ENCODE data around the gene MAGEC2.

Gene MAGEC2, protein sequence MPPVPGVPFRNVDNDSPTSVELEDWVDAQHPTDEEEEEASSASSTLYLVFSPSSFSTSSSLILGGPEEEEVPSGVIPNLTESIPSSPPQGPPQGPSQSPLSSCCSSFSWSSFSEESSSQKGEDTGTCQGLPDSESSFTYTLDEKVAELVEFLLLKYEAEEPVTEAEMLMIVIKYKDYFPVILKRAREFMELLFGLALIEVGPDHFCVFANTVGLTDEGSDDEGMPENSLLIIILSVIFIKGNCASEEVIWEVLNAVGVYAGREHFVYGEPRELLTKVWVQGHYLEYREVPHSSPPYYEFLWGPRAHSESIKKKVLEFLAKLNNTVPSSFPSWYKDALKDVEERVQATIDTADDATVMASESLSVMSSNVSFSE

DNA sequence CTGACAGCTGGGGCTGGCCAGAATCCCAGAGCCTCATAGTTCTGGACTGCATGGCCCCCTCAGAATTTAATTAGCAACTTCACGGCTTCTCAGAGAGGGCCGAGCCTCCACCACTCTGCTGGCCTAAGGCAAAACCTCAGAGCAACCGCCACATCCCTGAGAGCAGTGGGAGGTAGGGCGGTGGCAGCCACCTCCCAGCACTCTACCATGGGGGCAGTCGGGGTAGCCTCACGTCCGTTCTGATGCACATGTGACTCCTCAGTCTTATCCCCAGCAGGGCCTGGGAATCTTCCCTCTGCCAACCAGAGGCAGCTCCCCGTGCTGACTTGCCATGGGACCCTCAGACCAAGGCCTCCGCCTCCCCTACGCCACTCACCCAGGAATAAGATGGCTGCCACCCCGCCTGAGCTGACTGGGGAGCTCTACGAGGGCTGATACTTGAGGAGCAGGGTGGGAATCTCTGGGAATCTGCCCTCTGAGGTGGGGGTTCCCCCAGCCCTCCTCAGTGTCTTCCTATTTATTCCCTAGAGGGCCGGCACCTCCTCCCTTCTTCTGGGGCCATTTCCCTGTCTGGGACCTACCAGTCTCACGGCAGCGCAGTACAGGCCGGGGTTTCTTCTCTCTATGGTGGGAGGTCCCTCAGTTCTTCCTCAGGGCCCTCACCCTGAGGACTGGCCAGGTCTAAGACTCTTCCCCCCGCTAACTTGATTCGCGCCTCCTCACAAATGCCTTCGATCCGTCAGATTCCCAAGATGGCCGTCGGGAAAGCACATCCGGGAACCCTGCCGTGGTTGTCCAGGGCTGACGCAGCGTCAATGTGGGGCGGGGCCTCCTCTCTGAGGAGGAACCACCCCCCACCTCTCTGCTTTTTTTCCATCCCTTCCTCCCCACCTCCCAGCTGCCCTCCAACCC is at the start of gene MAGEC2:
MAGEC2 (minus strand) TSS at position 769 of the 912 bp plus-strand sequence. CDS start 1,303 bp downstream, outside the sequence.
- in situ Hi-C loops (cut with HindIII; ENCODE audit: low sequenced_read_pairs): no loop called here

DNA sequence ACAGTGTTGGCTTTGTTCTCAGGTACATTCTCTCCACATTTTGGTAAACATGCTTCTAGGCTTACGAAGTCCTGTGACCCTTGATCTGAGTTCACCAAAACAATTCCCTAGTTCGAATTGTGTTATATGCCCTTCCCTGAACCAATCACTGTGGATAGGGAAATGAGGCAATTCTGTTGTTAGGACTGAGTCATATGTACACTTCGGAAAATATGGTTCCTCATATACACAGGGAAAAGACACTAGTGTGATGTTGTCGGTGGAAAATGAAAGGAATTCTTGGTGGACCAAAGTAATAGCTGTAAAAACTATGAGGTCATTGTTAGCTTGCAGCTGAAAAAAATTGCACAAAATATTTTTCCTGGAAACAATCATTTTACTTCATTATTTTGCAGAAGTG is 46.6 kb upstream of the MAGEC2 start:
- in situ Hi-C loops (cut with HindIII; ENCODE audit: low sequenced_read_pairs): no loop called here

DNA sequence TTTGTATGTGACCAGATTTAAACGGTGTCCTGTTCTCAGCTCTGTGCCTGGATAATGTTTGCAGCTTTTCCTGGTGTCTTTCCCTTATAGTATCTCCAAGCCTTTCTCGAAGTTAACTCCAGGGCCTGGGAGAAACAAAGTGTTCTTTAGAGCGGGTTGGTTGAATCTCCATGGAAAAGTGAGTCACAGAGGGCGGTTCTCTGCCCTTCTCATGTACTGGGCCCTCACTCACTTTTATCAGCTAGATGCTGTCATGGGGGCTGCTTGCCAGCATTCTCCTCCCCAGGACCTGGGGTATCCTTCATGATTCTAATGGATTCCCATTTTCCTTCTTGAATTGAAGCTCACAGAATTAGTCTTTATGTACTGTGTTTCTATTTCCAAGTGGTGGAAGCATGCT is 46.1 kb upstream of the MAGEC2 start:
- in situ Hi-C loops (cut with HindIII; ENCODE audit: low sequenced_read_pairs): no loop called here

DNA sequence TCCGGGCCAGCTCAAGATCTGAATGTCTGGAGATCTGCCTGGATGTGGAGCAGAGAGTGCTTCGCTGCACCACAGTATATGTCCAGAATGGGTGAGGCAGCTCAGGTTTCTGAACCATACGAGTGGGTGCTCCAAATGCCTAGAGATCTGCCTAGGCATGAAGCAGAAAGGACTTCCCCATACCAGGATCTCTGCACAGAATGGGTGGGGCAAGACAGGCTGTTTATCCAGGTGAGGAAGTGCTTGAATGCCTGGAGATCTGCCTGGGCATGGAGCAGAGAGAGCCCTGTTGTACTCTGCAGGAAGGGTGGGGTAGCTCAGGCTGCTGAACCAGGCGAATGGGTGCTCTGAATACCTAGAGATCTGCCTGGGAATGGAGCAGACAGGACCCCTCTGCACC is 45.4 kb upstream of the MAGEC2 start:
- in situ Hi-C loops (cut with HindIII; ENCODE audit: low sequenced_read_pairs): no loop called here

DNA sequence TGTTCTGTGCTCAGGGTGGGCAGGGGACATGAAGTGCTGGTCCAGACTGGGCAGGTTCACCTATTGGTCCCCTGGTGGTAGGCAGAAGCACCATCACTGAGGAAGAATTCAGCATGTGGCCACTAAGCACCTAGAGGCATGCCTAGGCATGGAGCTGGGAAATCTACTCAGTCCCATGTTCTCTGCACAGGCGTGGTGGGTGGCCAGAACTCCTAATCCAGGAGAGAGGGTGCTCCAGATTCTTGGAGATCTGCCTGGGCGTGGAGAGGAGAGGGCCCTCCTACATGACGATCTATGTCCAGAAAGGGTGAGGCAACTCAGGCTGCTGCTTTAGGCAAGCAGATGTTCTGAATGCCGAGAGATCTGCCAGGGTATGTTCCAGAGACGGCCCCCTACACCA is 44.6 kb upstream of the MAGEC2 start:
- in situ Hi-C loops (cut with HindIII; ENCODE audit: low sequenced_read_pairs): no loop called here

DNA sequence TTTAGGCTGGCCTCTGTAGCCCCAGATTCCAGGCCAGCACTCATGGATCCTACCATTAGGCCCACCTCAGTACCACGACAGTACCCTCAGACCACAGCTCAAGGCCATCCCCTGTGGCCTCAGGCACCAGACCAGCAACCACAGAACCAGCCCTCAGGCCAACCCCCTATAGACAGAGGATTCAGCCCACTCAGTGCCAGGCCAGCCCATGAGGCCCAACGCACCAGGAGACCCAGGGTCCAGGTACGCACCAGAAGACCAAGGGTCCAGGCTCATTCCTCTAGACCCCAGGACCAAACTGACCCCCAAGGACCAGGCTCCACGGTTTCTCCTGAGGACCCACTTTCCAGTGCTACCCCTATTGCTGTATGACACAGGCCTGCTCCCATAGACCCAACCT is 39.5 kb upstream of the MAGEC2 start:
- in situ Hi-C loops (cut with HindIII; ENCODE audit: low sequenced_read_pairs): no loop called here

DNA sequence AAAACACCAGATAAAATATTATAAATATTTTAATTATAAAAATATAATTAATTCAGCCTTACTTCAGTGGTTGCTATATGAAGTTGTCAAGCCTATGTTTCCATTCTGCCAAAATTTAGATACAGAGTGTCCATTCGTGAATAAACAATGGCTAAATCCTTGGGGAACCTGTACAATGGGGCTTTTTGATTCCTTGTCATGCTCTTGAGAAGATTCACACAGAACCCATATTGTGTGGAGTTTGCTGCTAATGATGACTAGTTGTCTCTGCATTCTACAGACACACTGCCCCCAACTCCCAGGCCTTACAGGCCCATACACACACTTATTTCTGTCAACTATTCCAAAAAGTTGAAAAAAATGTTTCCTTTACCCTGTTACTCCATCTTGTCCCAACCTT is 33.4 kb upstream of the MAGEC2 start:
- in situ Hi-C loops (cut with HindIII; ENCODE audit: low sequenced_read_pairs): no loop called here

DNA sequence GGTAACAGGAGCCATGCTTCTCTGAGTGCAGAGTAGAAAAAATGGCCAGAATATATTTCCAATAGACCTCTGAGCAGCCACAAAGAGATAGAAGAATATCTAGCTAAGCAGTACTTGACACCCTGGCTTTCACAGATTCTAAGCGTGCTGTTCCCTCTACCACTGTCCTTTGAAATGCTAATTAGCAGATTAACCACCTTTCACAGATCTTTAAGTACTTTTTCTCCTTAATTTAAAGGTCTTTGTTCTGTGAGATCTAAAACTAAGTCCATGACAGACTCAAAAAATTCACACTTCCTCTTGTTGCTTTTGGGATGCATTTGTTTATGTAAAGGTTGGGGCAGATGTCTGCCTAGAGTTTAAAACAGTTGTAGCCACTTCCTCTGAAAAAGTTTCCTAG is 28.3 kb upstream of the MAGEC2 start:
- in situ Hi-C loops (cut with HindIII; ENCODE audit: low sequenced_read_pairs): no loop called here

DNA sequence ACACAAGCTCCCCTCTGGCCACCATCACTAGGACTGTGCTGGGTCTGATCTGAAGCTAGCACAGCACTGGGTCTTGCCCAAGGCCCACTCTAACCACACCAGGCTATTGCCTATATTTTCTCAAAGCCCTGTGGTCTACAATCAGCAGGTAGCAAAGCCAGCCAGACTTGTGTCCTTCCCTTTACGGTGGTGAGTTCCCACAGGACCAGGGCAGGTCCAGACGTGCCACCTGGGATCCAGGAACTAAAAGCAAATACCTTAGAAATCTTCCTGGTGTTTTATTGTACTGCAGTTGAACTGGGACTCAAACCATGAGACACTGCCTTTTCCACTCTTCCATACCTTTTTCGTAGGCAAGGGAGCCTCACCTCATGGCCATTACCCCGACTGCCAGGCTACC is 9.0 kb upstream of the MAGEC2 start:
- in situ Hi-C loops (cut with HindIII; ENCODE audit: low sequenced_read_pairs): no loop called here

DNA sequence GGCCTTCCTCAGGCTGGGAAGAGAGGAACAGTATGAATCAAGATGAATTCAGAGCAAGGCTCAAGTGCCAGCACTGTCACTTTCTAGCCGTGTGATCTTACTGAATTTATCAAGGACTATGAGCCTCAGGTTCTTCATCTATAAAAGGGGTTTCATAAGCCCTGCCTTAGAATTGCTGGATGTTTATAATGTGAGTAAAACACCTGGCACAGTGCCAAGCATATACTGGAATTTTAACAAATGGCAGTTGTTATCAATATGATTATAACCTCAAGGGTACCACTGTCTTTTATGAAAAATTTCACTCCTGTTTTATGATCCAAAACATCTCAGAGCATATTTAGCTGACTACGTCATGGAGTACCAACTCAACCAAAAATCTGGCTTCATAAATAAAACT is 4.0 kb downstream of the MAGEC2 start:
- in situ Hi-C loops (cut with HindIII; ENCODE audit: low sequenced_read_pairs): no loop called here

DNA sequence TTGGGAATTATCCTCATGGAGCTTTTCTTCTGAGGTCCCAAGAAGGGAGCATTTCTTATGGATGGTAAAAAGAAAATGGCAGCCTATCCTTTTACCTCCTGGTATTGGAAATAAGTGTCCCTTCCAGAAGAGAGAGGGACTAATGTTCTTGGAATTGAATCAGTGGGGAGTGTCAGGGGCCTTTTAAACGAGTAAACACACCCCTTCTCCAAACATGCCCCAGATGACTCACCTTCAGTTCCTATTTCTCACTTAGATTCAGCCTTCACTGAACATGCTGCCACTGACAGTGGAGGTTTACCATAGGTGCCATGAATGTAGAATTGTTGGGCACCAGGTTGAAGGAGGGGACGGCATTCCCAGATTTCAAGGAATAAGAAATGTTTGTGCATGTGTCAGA is 19.0 kb downstream of the MAGEC2 start:
- in situ Hi-C loops (cut with HindIII; ENCODE audit: low sequenced_read_pairs): no loop called here

DNA sequence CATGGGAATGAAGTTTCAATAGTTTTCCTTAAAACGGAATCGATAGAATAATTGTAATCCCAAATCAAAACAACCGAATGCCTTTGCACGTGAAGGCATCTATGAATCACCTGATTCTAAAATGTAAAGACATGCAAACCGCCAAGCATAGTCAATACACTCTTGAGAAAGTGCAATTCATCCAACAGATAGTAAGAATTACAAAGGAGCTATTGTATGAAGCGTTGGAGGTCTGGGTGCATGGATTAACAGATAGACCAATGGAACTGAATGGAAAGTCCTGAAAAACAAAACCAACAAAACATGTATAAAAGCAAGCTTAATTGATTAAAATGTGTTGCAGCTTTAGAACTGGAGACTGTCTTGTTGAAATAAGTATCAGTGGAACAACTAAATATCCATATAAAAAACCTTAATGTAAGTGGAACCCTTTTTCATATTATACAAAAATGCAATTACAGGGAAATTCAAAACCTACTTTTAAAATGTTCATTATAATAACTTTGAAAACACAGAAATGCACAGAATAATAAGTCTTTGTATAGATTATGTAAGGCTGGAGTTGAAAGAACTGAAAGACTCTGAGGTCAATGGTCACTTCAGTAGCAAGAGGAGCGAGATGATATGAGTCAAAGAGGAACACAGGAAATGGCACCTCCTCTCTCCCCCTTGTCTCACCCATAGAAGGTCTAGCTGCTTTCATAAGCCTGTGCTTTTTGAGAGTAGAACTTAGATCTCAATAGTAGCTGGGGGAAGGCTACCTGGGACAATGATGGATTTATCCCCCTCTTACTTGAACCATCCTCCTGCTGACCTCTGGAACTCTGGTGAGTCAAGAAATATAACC is 20.1 kb downstream of the MAGEC2 start:
- in situ Hi-C loops (cut with HindIII; ENCODE audit: low sequenced_read_pairs): no loop called here

DNA sequence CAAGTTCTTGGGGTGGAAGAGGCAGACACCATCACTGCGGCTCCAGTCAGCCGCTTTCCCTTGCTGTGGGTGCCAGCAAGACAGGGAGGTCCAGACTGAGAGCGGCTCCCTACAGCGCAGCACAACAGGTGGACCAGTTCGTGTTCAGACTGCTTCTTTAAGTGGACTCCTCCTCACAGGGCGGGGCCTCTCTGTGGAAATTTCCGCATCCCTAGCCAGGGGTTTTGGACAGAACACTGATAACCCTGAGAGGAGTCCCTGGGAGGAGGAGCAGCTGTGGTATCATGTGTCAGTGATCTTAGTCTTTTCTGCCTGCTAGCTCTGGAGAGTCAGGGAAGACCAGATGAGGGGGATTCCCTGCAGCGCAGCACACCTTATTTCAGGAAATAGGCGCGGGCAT is 48.5 kb downstream of the MAGEC2 start:
- in situ Hi-C loops (cut with HindIII; ENCODE audit: low sequenced_read_pairs): no loop called here
